Natural killer cell treated with Interleukin-12 subunit alpha and Interleukin-12 subunit beta and Interleukin-15 and Interleukin-18, amount 100 ng/mL, for 72 hours (primary cell): ENCODE measurements around the gene LONRF2. TPM values are rescaled to one million over a fixed set of nuclear protein-coding genes. Genes with fewer than 3 reads are reported as not detected.

Experiments
- ATAC-seq, 2 donors: fragments of 150-1000 bp; cut with Tn5 transposase in 1 of 2; sonication (Bioruptor Pico), chemical (Tn5 transposase) in 1 of 2; 2 replicates each; pipeline ENCODE4 v1.10.0; 2021
- DNase-seq: peaks from one replicate; pipeline ENCODE4 v3.0.0; 2022; ENCODE audit warnings: low spot score
- H3K27ac Mint-ChIP-seq, 2 donors: 1 replicate in 1 of 2; 2 replicates in 1 of 2; pipeline ENCODE4 v1.8.0; 2022; ENCODE audit warnings: mixed read lengths in 2 of 2, mild to moderate bottlenecking in 1 of 2, moderate library complexity in 1 of 2
- H3K27me3 Mint-ChIP-seq, 2 donors: 1 replicate in 1 of 2; 2 replicates in 1 of 2; pipeline ENCODE4 v1.8.0; 2022; ENCODE audit warnings: mixed read lengths in 2 of 2
- H3K36me3 Mint-ChIP-seq: one replicate; pipeline ENCODE4 v1.8.0; 2022; ENCODE audit warnings: mixed read lengths
- H3K4me1 Mint-ChIP-seq, 2 donors: 1 replicate in 1 of 2; 2 replicates in 1 of 2; pipeline ENCODE4 v1.8.0; 2022; ENCODE audit warnings: low read depth in 2 of 2, mixed read lengths in 2 of 2, mild to moderate bottlenecking in 1 of 2
- H3K4me3 Mint-ChIP-seq: one replicate; pipeline ENCODE4 v1.8.0; 2022; ENCODE audit warnings: mixed read lengths
- H3K9me3 Mint-ChIP-seq: 2 replicates; pipeline ENCODE4 v1.8.0; 2022; ENCODE audit warnings: mixed read lengths
- total RNA-seq, 2 donors: library from RNA; stranded (reverse); gene quantifications; one replicate each; pipeline ENCODE4 v1.2.3, GENCODE V29; 2022

Gene LONRF2
- total RNA-seq, 2 donors from 2014 or later: not detected

GRCh38 chr2:100276716-100277115 lies 45.6 kb downstream of the LONRF2 start:
- H3K27ac Mint-ChIP-seq: no peak overlapping the region
- H3K36me3 Mint-ChIP-seq: no peaks in the 10 kb centered on the region
- no peaks in the 10 kb centered on the region for H3K9me3 Mint-ChIP-seq
- no peak overlapping the region for H3K4me3 Mint-ChIP-seq
- H3K27me3 Mint-ChIP-seq: peaks cover 12 to 35% of the 10 kb centered on the region in 2 donors
- DNase-seq: no peak
- ATAC-seq: no peak
- peaks cover 15 to 20% of the 10 kb centered on the region in 2 donors for H3K4me1 Mint-ChIP-seq

- peaks cover 5 to 24% of the 10 kb centered on the region in 2 donors for H3K27me3 Mint-ChIP-seq
- H3K9me3 Mint-ChIP-seq: no peaks in the 10 kb centered on the region
- H3K27ac Mint-ChIP-seq: no peak overlapping the region
- ATAC-seq: no peak
- H3K4me3 Mint-ChIP-seq: no peak overlapping the region
- H3K4me1 Mint-ChIP-seq: peaks cover 15% of the 10 kb centered on the region in 2 donors
- no peaks in the 10 kb centered on the region for H3K36me3 Mint-ChIP-seq
- DNase-seq: no peak
Observed at GRCh38 chr2:100275200-100275589, 47.1 kb downstream of the LONRF2 start.

- Mint-ChIP-seq H3K27ac (no peak overlapping the region), H3K4me1 (peaks cover 12 to 15% of the 10 kb centered on the region in 2 donors), H3K27me3 (peaks cover 0 to 19% of the 10 kb centered on the region in 2 donors), H3K9me3 (no peaks in the 10 kb centered on the region), H3K36me3 (no peaks in the 10 kb centered on the region), H3K4me3 (no peak overlapping the region)
- no peak for DNase-seq
- peak in 1 of 2 donors; percentile 22 for ATAC-seq
Observed at GRCh38 chr2:100274566-100275199, 47.6 kb downstream of the LONRF2 start.

GRCh38 chr2:100274076-100274475 lies 48.2 kb downstream of the LONRF2 start:
- ATAC-seq: peak in 1 of 2 donors; percentile 31
- H3K4me3 Mint-ChIP-seq: no peak overlapping the region

GRCh38 chr2:100273387-100273786 lies 48.9 kb downstream of the LONRF2 start:
- DNase-seq: no peak
- H3K4me3 Mint-ChIP-seq: no peak overlapping the region
- H3K9me3 Mint-ChIP-seq: no peaks in the 10 kb centered on the region
- H3K36me3 Mint-ChIP-seq: no peaks in the 10 kb centered on the region
- H3K27ac Mint-ChIP-seq: no peak overlapping the region
- peaks cover 0 to 7% of the 10 kb centered on the region in 2 donors for H3K27me3 Mint-ChIP-seq
- H3K4me1 Mint-ChIP-seq: peaks cover 6 to 7% of the 10 kb centered on the region in 2 donors
- no peak for ATAC-seq

More at GRCh38 chr2:100274076-100274475, 48.2 kb downstream of the LONRF2 start:
- no peak for DNase-seq
- peaks cover 0 to 13% of the 10 kb centered on the region in 2 donors for H3K27me3 Mint-ChIP-seq
- H3K27ac Mint-ChIP-seq: no peak overlapping the region
- no peaks in the 10 kb centered on the region for H3K9me3 Mint-ChIP-seq
- peaks cover 9 to 11% of the 10 kb centered on the region in 2 donors for H3K4me1 Mint-ChIP-seq
- H3K36me3 Mint-ChIP-seq: no peaks in the 10 kb centered on the region

- ATAC-seq (no peak), DNase-seq (no peak)
- Mint-ChIP-seq H3K27me3 (peaks cover 0 to 2% of the 10 kb centered on the region in 2 donors), H3K36me3 (no peaks in the 10 kb centered on the region), H3K9me3 (no peaks in the 10 kb centered on the region), H3K4me3 (no peak overlapping the region), H3K4me1 (peaks cover 6 to 7% of the 10 kb centered on the region in 2 donors), H3K27ac (no peak overlapping the region)
Observed at GRCh38 chr2:100272841-100273329, 49.4 kb downstream of the LONRF2 start.

- ATAC-seq: no peak
Observed at GRCh38 chr2:100271210-100271609, 51.1 kb downstream of the LONRF2 start.

GRCh38 chr2:100270381-100271146 lies 51.7 kb downstream of the LONRF2 start:
- Mint-ChIP-seq H3K27ac (peak overlapping the region in 1 of 2 donors; percentile 24), H3K9me3 (no peaks in the 10 kb centered on the region), H3K27me3 (no peaks in the 10 kb centered on the region), H3K4me1 (peaks cover 6 to 7% of the 10 kb centered on the region in 2 donors), H3K4me3 (no peak overlapping the region), H3K36me3 (no peaks in the 10 kb centered on the region)
- DNase-seq: no peak
- no peak for ATAC-seq

More at GRCh38 chr2:100271210-100271609, 51.1 kb downstream of the LONRF2 start:
- Mint-ChIP-seq H3K27me3 (no peaks in the 10 kb centered on the region), H3K4me3 (no peak overlapping the region), H3K36me3 (no peaks in the 10 kb centered on the region), H3K4me1 (peaks cover 6 to 7% of the 10 kb centered on the region in 2 donors), H3K27ac (no peak overlapping the region), H3K9me3 (no peaks in the 10 kb centered on the region)
- no peak for DNase-seq

GRCh38 chr2:100269889-100270288 lies 52.4 kb downstream of the LONRF2 start:
- no peak overlapping the region for H3K27ac Mint-ChIP-seq
- H3K27me3 Mint-ChIP-seq: no peaks in the 10 kb centered on the region
- H3K4me1 Mint-ChIP-seq: peaks cover 6 to 7% of the 10 kb centered on the region in 2 donors
- no peaks in the 10 kb centered on the region for H3K9me3 Mint-ChIP-seq
- DNase-seq: no peak
- no peak overlapping the region for H3K4me3 Mint-ChIP-seq
- H3K36me3 Mint-ChIP-seq: no peaks in the 10 kb centered on the region
- no peak for ATAC-seq

GRCh38 chr2:100268986-100269385 lies 53.3 kb downstream of the LONRF2 start:
- Mint-ChIP-seq H3K4me3 (no peak overlapping the region), H3K27me3 (no peaks in the 10 kb centered on the region), H3K4me1 (peaks cover 4 to 6% of the 10 kb centered on the region in 2 donors), H3K27ac (no peak overlapping the region), H3K9me3 (no peaks in the 10 kb centered on the region), H3K36me3 (no peaks in the 10 kb centered on the region)
- ATAC-seq (no peak), DNase-seq (no peak)

- Mint-ChIP-seq H3K4me3 (no peak overlapping the region), H3K4me1 (no peaks in the 10 kb centered on the region), H3K36me3 (no peaks in the 10 kb centered on the region), H3K9me3 (no peaks in the 10 kb centered on the region), H3K27ac (no peak overlapping the region), H3K27me3 (no peaks in the 10 kb centered on the region)
- DNase-seq (no peak), ATAC-seq (no peak)
Observed at GRCh38 chr2:100267751-100268150, 54.5 kb downstream of the LONRF2 start.

GRCh38 chr2:100266126-100266525 lies 56.2 kb downstream of the LONRF2 start:
- H3K27ac Mint-ChIP-seq: no peak overlapping the region

GRCh38 chr2:100265226-100265625 lies 57.1 kb downstream of the LONRF2 start:
- Mint-ChIP-seq H3K4me3 (no peak overlapping the region), H3K27ac (no peak overlapping the region), H3K27me3 (no peaks in the 10 kb centered on the region), H3K9me3 (no peaks in the 10 kb centered on the region), H3K36me3 (no peaks in the 10 kb centered on the region), H3K4me1 (no peaks in the 10 kb centered on the region)
- ATAC-seq (peak in 1 of 2 donors; percentile 5), DNase-seq (no peak)

More at GRCh38 chr2:100266126-100266525, 56.2 kb downstream of the LONRF2 start:
- Mint-ChIP-seq H3K9me3 (no peaks in the 10 kb centered on the region), H3K36me3 (no peaks in the 10 kb centered on the region), H3K4me1 (no peaks in the 10 kb centered on the region), H3K4me3 (no peak overlapping the region), H3K27me3 (no peaks in the 10 kb centered on the region)
- DNase-seq (no peak), ATAC-seq (peak in 1 of 2 donors; percentile 8)

GRCh38 chr2:100264651-100265050 lies 57.6 kb downstream of the LONRF2 start:
- Mint-ChIP-seq H3K27ac (no peak overlapping the region), H3K27me3 (no peaks in the 10 kb centered on the region), H3K36me3 (no peaks in the 10 kb centered on the region), H3K9me3 (no peaks in the 10 kb centered on the region), H3K4me1 (no peaks in the 10 kb centered on the region), H3K4me3 (no peak overlapping the region)
- ATAC-seq (no peak), DNase-seq (no peak)
